ENCODE results near the gene TMEM51.

The TMEM51 gene

DNA sequence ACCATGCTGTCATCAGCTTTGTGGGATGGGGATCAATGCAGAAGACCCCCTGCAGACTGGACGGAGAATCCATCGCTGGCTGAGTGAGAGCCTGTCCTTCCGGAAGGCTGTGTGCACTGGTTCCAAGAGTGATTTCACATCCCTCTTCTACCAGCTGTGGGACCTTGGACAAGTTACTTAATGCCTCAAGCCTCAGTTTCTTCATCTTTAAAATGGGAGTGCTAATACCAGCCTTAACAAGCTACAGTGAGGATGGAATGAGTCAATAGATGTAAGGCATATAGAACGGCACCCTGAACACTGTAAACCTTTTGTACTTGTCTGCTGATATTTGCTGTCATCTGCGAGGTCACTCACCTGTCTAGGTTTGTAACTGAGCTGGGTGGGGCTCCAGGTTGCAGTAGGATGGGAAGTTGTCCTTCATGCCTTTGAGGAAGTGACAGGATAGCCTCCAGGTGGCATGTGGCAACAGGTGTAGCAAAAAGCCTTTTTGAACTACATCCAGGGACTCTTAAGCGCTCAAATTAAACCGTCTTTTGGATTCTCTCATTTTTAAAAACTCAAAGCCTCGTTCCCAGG lies 27.5 kb downstream of the TMEM51 start:
- Histone ChIP-seq H3K9ac (ENCODE audit: insufficient read length) (no peak overlapping the region), H3K9me3 (ENCODE audit: low read depth, low read length) (no peaks in the 10 kb centered on the region), H3K27ac (no peak overlapping the region), H3K4me3 (no peak overlapping the region), H3K36me3 (ENCODE audit: insufficient read depth, low read length) (no peaks in the 10 kb centered on the region)
- TF ChIP-seq EZH2 (IDR thresholded peaks at IDR 0.05) (no peak), POLR2AphosphoS5 (IDR thresholded peaks at IDR 0.05; ENCODE audit: borderline replicate concordance, low read depth, low read length) (no peak), FOXP2 (optimal IDR thresholded peaks at IDR 0.05; ENCODE audit: control extremely low read depth, extremely low read length, insufficient read depth) (no peak)
- DNase-seq (ENCODE audit: low read depth, low spot score) = no peak

DNA sequence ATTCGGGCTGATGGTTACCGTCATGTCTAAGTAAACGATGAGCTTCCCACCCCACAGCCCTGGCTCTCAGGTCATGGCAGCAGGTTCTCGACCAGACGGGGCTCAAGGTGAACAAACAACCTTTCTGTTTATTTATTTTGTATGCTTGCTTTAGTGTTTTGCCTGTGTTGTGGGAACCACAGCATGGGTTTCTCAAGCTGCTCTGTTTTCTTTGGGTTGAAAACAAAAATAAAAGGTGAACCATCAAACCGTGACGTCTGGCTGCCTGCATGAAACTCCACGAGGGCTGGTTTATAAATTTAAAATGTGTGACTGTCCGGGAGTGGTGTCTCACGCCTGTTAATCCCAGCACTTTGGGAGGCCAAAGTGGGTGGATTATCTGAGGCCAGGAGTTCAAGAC lies 28.0 kb downstream of the TMEM51 start:
- no peaks in the 10 kb centered on the region for H3K9me3 ChIP-seq (ENCODE audit: low read depth, low read length)
- TF ChIP-seq EZH2 (IDR thresholded peaks at IDR 0.05) (no peak), FOXP2 (optimal IDR thresholded peaks at IDR 0.05; ENCODE audit: control extremely low read depth, extremely low read length, insufficient read depth) (no peak), POLR2AphosphoS5 (IDR thresholded peaks at IDR 0.05; ENCODE audit: borderline replicate concordance, low read depth, low read length) (no peak)
- H3K36me3 ChIP-seq (ENCODE audit: insufficient read depth, low read length) = no peaks in the 10 kb centered on the region
- no peak overlapping the region for H3K9ac ChIP-seq (ENCODE audit: insufficient read length)
- H3K27ac ChIP-seq = no peak overlapping the region
- DNase-seq (ENCODE audit: low read depth, low spot score) = no peak
- H3K4me3 ChIP-seq = no peak overlapping the region

DNA sequence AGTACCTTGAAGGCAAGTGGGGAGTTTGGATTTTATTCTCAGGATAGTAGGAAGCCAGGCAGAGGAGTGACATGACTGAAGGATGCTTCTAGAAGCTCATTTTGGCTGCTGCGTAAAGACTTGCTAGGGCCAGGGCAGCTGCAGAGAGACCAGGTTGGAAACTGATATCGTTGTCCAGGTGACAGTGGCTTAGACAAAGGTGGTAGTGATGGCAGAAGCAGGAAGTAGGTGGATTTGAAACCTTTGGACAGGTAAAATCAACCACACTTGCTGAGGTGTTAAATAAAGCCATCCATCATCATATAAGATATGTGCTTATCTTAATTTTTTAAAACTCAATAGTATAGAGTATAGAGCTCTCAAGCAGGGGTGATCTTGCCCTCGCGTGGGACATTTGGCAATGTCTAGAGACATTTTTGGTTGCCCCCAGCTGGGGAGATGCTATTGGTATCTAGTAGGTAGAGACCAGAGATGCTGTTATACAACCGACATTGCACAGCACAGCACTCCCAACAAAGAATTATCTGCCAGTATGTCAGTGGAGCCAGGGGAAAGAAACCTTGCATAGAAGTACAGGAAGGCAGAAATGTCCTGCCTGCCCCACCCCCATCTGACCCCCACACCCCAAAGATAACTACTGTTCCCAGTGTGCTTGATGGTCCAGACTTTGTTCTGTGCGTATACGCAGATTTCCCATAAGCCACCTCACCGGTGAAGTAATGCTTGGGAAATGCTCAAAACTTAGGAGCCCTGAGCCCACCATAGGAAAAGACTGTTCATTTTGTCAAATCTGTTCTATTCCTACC lies 31.1 kb downstream of the TMEM51 start:
- no peak for DNase-seq (ENCODE audit: low read depth, low spot score)
- TF ChIP-seq EZH2 (IDR thresholded peaks at IDR 0.05) (no peak), FOXP2 (optimal IDR thresholded peaks at IDR 0.05; ENCODE audit: control extremely low read depth, extremely low read length, insufficient read depth) (no peak), POLR2AphosphoS5 (IDR thresholded peaks at IDR 0.05; ENCODE audit: borderline replicate concordance, low read depth, low read length) (no peak)
- no peak overlapping the region for H3K4me3 ChIP-seq
- H3K9me3 ChIP-seq (ENCODE audit: low read depth, low read length) = no peaks in the 10 kb centered on the region
- no peak overlapping the region for H3K27ac ChIP-seq
- H3K36me3 ChIP-seq (ENCODE audit: insufficient read depth, low read length) = no peaks in the 10 kb centered on the region
- H3K9ac ChIP-seq (ENCODE audit: insufficient read length) = no peak overlapping the region

DNA sequence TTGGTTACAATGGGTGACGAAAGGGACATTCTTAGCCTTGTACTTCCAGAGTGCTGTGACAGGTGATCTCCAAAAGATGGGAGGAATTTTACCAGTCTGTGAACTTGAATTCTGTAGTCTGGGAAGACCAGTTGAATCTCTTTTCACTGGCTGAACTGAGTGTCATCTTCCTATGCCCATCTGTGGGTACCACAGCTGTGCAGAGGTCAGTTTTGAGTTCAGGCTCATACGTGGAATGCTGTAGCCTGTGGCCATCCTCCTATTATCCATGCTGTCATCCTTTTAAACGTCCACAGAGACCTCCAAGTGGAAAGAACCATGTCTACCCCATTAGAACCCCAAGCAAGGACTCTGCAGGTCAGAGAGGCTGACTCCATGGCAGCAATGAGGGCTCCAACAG lies 32.1 kb downstream of the TMEM51 start:
- no peaks in the 10 kb centered on the region for H3K9me3 ChIP-seq (ENCODE audit: low read depth, low read length)
- no peak overlapping the region for H3K9ac ChIP-seq (ENCODE audit: insufficient read length)
- H3K36me3 ChIP-seq (ENCODE audit: insufficient read depth, low read length) = no peaks in the 10 kb centered on the region
- no peak for DNase-seq (ENCODE audit: low read depth, low spot score)
- no peak overlapping the region for H3K4me3 ChIP-seq
- no peak overlapping the region for H3K27ac ChIP-seq
- TF ChIP-seq EZH2 (IDR thresholded peaks at IDR 0.05) = no peak
- TF ChIP-seq FOXP2 (optimal IDR thresholded peaks at IDR 0.05; ENCODE audit: control extremely low read depth, extremely low read length, insufficient read depth) = no peak

DNA sequence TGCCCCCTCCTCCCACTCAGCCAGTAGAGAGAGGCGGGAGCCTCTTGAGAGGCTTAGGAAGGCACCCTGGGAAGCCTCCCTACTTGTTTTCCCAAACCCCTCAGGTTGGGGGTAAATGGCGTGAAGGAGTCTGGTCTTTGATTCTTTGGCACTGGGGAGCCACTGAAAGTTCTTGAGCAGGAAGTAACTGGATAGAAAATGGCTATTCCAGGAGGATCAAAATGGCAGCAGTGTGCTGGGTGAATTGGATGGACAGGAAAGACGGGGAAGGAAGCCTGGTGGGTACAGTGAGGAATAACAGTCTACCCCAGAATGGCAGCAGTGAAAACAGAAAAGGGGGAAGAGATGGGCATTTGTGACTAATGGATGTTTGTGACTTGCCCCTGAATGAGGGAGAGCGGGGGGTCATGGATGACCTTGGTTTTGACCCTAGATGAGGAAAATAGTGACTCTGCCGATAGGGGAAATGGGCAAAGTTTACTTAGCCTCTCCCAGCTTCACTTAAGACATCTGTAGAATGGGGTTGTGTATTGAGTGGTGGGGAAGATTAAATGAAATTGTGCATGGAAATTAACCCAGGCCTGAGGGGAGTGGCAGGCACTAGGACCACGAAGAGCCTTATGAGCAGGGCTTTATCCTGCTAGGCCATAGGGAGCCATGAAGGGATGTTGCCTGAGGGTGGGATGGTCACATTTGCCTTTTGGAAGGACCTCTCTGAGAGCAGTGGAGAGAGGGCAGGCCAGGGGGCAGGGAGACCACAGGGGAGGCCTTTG lies 32.7 kb downstream of the TMEM51 start:
- H3K9ac ChIP-seq (ENCODE audit: insufficient read length) = no peak overlapping the region
- H3K27ac ChIP-seq = no peak overlapping the region
- DNase-seq (ENCODE audit: low read depth, low spot score) = no peak
- TF ChIP-seq EZH2 (IDR thresholded peaks at IDR 0.05) = no peak
- no peak for TF ChIP-seq POLR2AphosphoS5 (IDR thresholded peaks at IDR 0.05; ENCODE audit: borderline replicate concordance, low read depth, low read length)
- TF ChIP-seq FOXP2 (optimal IDR thresholded peaks at IDR 0.05; ENCODE audit: control extremely low read depth, extremely low read length, insufficient read depth) = no peak
- no peaks in the 10 kb centered on the region for H3K36me3 ChIP-seq (ENCODE audit: insufficient read depth, low read length)
- no peak overlapping the region for H3K4me3 ChIP-seq
- no peaks in the 10 kb centered on the region for H3K9me3 ChIP-seq (ENCODE audit: low read depth, low read length)

DNA sequence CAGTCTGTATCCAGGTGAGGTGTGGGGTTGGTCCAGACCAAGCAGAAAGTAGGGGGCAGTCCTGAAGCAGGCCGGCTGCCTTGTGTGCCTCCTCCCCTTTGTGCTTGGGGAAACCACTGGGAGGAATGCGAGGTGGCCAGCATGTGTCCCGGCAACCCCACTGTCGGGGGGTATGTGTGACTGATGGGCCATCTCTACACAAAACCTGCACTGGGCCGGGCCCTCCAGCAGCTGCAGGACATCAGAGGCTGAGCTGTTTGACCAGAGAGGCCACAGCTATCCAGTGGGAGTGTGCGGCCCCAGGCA lies 33.3 kb downstream of the TMEM51 start:
- Histone ChIP-seq H3K36me3 (ENCODE audit: insufficient read depth, low read length) (no peaks in the 10 kb centered on the region), H3K9ac (ENCODE audit: insufficient read length) (no peak overlapping the region), H3K9me3 (ENCODE audit: low read depth, low read length) (no peaks in the 10 kb centered on the region), H3K4me3 (no peak overlapping the region), H3K27ac (no peak overlapping the region)
- DNase-seq (ENCODE audit: low read depth, low spot score) = no peak
- TF ChIP-seq FOXP2 (optimal IDR thresholded peaks at IDR 0.05; ENCODE audit: control extremely low read depth, extremely low read length, insufficient read depth) (no peak), EZH2 (IDR thresholded peaks at IDR 0.05) (no peak), POLR2AphosphoS5 (IDR thresholded peaks at IDR 0.05; ENCODE audit: borderline replicate concordance, low read depth, low read length) (no peak)

DNA sequence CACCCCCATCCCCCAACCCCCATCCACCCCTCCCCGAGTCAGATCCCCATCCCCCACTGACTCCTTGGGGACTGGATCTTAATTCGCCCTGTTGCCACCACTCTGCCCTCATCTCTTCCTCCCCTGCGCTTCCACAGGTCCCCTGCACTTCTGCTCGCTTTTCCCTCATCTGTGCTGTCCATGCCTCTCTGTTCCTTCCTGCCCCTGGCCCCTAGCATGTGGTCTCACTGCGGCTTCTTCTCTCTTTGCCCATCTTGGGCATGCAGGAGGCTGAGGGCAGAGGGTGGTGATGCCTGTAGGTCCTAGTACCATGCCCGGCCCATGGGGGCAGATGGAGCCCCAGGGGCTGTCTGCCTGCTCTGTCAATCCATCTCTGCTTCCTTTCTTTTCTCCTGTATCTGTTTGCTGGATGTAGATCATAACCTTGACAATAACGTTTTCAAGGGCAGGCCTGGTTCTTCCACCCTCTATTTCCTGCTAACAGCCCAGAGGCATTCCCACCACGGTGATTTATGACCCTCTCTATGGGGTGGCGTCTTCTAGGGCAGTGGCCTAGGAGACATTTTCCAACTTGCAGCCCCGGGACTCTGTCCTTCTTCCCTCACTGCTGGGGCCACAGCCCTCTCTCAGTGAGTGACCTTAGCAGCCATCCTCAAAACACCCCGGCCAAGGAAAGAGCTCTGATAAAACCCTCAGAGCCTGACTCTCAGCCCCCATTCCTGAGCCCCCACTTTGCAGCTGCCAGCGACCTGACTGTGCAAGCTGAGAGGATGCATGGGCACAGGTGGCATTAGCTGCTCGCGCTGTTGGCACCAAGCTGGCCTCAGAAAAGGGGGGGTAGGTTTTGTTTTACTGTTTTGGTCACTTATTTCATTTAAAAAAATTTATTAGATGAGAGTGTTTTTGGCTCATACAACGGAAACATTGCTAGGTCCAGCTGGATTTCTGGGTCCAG lies 33.9 kb downstream of the TMEM51 start:
- Histone ChIP-seq H3K9ac (ENCODE audit: insufficient read length) (no peak overlapping the region), H3K9me3 (ENCODE audit: low read depth, low read length) (no peaks in the 10 kb centered on the region), H3K36me3 (ENCODE audit: insufficient read depth, low read length) (no peaks in the 10 kb centered on the region), H3K27ac (no peak overlapping the region), H3K4me3 (no peak overlapping the region)
- DNase-seq (ENCODE audit: low read depth, low spot score) = no peak
- TF ChIP-seq EZH2 (IDR thresholded peaks at IDR 0.05) (no peak), POLR2AphosphoS5 (IDR thresholded peaks at IDR 0.05; ENCODE audit: borderline replicate concordance, low read depth, low read length) (no peak), FOXP2 (optimal IDR thresholded peaks at IDR 0.05; ENCODE audit: control extremely low read depth, extremely low read length, insufficient read depth) (no peak)

DNA sequence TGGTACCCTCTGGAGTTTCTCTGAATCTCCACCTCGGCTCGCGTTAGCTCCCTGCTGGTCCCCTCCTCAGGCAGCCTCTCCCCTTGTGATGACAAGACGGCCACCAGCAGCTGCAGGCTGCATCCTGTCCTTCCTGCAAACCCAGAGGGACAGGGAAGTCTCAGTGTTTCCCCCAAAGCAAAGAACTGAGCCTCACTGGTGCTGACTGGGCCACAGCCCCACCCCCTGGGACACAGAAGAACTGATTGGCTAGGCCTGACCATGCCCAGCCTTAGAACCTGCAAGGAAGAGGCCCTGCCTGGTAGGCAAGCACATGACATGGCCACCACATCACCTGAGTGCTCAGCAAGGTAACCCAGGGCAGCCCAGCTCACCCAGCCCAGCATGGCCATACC lies 34.6 kb downstream of the TMEM51 start:
- TF ChIP-seq EZH2 (IDR thresholded peaks at IDR 0.05) = no peak
- no peak for TF ChIP-seq POLR2AphosphoS5 (IDR thresholded peaks at IDR 0.05; ENCODE audit: borderline replicate concordance, low read depth, low read length)
- no peak for TF ChIP-seq FOXP2 (optimal IDR thresholded peaks at IDR 0.05; ENCODE audit: control extremely low read depth, extremely low read length, insufficient read depth)
- H3K9me3 ChIP-seq (ENCODE audit: low read depth, low read length) = no peaks in the 10 kb centered on the region
- H3K27ac ChIP-seq = no peak overlapping the region
- no peak overlapping the region for H3K4me3 ChIP-seq
- H3K36me3 ChIP-seq (ENCODE audit: insufficient read depth, low read length) = no peaks in the 10 kb centered on the region
- H3K9ac ChIP-seq (ENCODE audit: insufficient read length) = no peak overlapping the region
- DNase-seq (ENCODE audit: low read depth, low spot score) = no peak

Measured in SK-N-MC (cell line).